Common myeloid progenitor, CD34-positive (primary cell): Measurements from ENCODE around the gene PRKCA.
"Not testable (repeated sequence)": the region's sequence is repeated elsewhere in the genome, so short reads cannot be mapped to it uniquely, and the experiment has no call there.

Experiments
- CTCF ChIA-PET: fragments of 350-600 bp; sonication (Branson Sonifier 250); formaldehyde crosslinking; loops from one replicate; lab custom pipeline; 2021; ENCODE audit warnings: antibody characterized with exemption; lab: Charles Lee
- POLR2A ChIA-PET: fragments of 350-600 bp; sonication (Branson Sonifier 250); formaldehyde crosslinking; loops from one replicate; lab custom pipeline; 2021; ENCODE audit warnings: antibody characterized with exemption; lab: Charles Lee
- DNase-seq, 3 donors: peaks; one replicate each; pipeline versions ENCODE4 v3.0.0 to v3.0.0-alpha.2; 2013
- H3K27ac ChIP-seq, 2 experiments: 1 replicate in 1 of 2; 2 replicates in 1 of 2; pipeline ENCODE4 v1.7.0; 2013; ENCODE audit warnings: inconsistent platforms in 2 of 2, low read length in 2 of 2, mild to moderate bottlenecking in 2 of 2, low read depth in 1 of 2, moderate library complexity in 1 of 2; ENCODE audit not compliant: severe bottlenecking in 2 of 2, insufficient read depth in 1 of 2, poor library complexity in 1 of 2
- H3K27me3 ChIP-seq, 5 experiments: replicated peaks in 2 of 5; 1 replicate in 3 of 5; 2 replicates in 2 of 5; pipeline versions ENCODE4 v1.6.1 to v1.7.0; 2013; ENCODE audit warnings: low read length in 4 of 5, mild to moderate bottlenecking in 2 of 5, moderate library complexity in 2 of 5, inconsistent platforms in 1 of 5; ENCODE audit not compliant: insufficient read depth in 5 of 5, control insufficient read depth in 4 of 5
- H3K36me3 ChIP-seq, 4 experiments: 1 replicate in 2 of 4; 2 replicates in 2 of 4; pipeline versions ENCODE4 v1.6.1 to v1.7.0; 2013; ENCODE audit warnings: low read length in 3 of 4, control low read depth in 1 of 4, mild to moderate bottlenecking in 1 of 4; ENCODE audit not compliant: control insufficient read depth in 4 of 4, insufficient read depth in 4 of 4
- H3K4me1 ChIP-seq, 4 experiments: 1 replicate in 3 of 4; 2 replicates in 1 of 4; pipeline versions ENCODE4 v1.6.1 to v1.7.1; 2013; ENCODE audit warnings: low read length in 3 of 4, mild to moderate bottlenecking in 3 of 4, control low read depth in 1 of 4, inconsistent platforms in 1 of 4, moderate library complexity in 1 of 4; ENCODE audit not compliant: control insufficient read depth in 4 of 4, insufficient read depth in 4 of 4; ENCODE audit errors: control extremely low read depth in 1 of 4
- H3K4me3 ChIP-seq, 7 experiments: 1 replicate in 4 of 7; 2 replicates in 3 of 7; pipeline versions ENCODE4 v1.5.1 to v1.7.0; 2013; ENCODE audit warnings: mild to moderate bottlenecking in 7 of 7, low read length in 6 of 7, moderate library complexity in 6 of 7, inconsistent platforms in 2 of 7, low read depth in 2 of 7, control low read depth in 1 of 7; ENCODE audit not compliant: insufficient read depth in 4 of 7, control insufficient read depth in 1 of 7; ENCODE audit errors: extremely low read depth in 1 of 7
- H3K9me3 ChIP-seq, 5 experiments: 1 replicate in 4 of 5; 2 replicates in 1 of 5; pipeline versions ENCODE4 v1.6.1 to v1.7.1; 2013; ENCODE audit warnings: low read length in 4 of 5, mild to moderate bottlenecking in 2 of 5, inconsistent platforms in 1 of 5, low read depth in 1 of 5, moderate library complexity in 1 of 5; ENCODE audit not compliant: control insufficient read depth in 4 of 5, insufficient read depth in 2 of 5; ENCODE audit errors: control extremely low read depth in 1 of 5
- WGBS: methylation state at CpG from one replicate; pipeline ENCODE4 v1.1.5; 2013; ENCODE audit not compliant: insufficient coverage; 5-methylcytosine and 5-hydroxymethylcytosine counted together

Gene PRKCA

DNA sequence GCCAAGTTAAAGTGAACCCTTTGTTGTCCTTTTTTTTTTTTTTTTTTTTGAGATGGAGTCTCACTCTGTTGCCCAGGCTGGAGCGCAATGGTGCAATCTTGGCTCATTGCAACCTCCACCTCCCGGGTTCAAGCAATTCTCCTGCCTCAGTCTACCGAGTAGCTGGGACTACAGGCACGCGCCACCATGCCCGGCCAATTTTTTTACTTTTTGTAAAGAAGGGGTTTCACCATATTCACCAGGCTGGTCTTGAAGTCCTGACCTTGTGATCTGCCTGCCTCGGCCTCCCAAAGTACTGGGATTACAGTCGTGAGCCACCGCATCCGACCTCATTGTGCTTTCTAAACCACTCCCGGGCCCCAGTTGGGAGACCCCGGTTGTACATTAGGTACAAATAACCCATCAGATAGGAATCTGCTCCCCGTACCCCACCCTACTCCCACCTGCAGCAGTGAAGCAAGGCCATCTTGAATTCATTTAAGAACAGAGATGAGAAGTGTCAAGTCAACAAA is 410.7 kb downstream of the PRKCA start:
- H3K27ac ChIP-seq, DNase-seq, POLR2A ChIA-PET, H3K36me3 ChIP-seq, H3K27me3 ChIP-seq, H3K9me3 ChIP-seq, H3K4me3 ChIP-seq: not testable (repeated sequence)
- H3K4me1 ChIP-seq, result peaks cover 5 to 22% (median 14%) of the 10 kb centered on the region in 4 experiments
- CTCF ChIA-PET, result interaction anchor here (1.1 to 2.3 kb wide), 4 partner anchors 8 to 190 kb away, joined by 3 to 11 read pairs (median 4); no protein-coding TSS in a partner anchor
- WGBS, result 95% methylated on average over 10 of the region's 13 CpGs

DNA sequence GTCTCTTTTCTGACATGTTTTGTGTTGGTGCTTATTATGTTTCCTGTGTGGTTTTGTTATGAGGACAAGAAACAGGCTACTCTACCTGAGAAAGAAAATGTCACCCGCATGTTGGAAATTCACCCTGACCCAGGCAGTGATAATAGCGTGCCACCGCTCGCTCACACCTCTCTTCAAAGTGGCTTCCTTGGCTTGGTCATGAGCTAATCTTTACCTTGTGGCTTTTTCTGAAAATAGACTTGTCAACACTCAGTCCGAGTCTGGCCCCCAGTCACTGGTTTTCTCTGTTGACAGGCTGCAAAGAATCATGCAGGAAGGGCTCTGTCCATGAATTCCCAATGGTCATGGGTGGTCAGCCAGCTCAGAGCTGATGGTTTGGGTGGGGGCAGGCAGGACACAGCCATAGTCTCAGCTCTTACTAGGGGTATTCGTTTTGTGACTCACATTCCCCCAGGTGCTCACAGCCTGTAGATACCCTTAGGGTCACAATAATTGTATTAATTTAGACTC is 411.2 kb downstream of the PRKCA start:
- Histone ChIP-seq H3K4me1 (peaks cover 5 to 22% (median 14%) of the 10 kb centered on the region in 4 experiments), H3K9me3 (no peaks in the 10 kb centered on the region), H3K36me3 (no peaks in the 10 kb centered on the region), H3K27me3 (no peaks in the 10 kb centered on the region), H3K27ac (no peak overlapping the region), H3K4me3 (no peak overlapping the region)
- DNase-seq, result no peak
- WGBS, result 76% methylated on average over 3 of the region's 6 CpGs
- CTCF ChIA-PET, result interaction anchor here (1.1 to 2.3 kb wide), 4 partner anchors 8 to 190 kb away, joined by 3 to 11 read pairs (median 4); no protein-coding TSS in a partner anchor
- POLR2A ChIA-PET, result no interaction called here

GRCh38 chr17:66714046-66715023 is 411.9 kb downstream of the PRKCA start:
- POLR2A ChIA-PET, result no interaction called here
- Histone ChIP-seq H3K27ac (no peak overlapping the region), H3K4me1 (peaks cover 5 to 22% (median 14%) of the 10 kb centered on the region in 4 experiments)

DNA sequence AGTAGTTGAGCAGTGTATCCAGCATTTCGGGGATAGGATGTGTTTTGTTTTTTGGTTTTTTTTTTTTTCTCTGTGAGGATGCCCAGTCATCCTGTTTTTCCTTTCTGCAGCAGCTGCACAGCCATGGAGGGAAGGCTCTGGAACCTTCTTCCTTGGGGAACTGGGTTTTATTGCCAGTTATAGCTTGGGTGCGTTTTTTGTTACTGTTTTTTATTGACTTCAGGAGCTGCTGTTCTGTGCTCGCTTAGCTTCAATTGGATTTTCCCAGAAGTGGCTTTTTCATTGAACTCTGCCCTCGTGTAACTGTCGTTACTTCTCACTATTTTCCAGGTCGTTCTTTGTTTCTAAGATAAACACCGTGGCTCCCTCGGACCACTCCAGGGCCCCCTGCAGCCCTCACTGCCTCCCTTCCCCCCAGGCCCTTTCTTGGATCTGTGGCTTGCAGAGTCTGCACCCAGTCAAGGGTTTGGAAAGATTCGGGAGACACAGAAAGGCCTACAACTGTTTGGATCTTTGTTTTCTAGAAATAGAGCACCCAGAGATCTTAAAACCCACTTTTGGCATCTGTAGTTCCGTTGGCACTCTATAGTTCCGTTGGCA is 412.8 kb downstream of the PRKCA start:
- CTCF ChIA-PET, result interaction anchor here (1.0 to 2.7 kb wide), 6 partner anchors 9 to 190 kb away, joined by 3 to 11 read pairs (median 4); no protein-coding TSS in a partner anchor
- no peaks in the 10 kb centered on the region for H3K36me3 ChIP-seq
- H3K9me3 ChIP-seq, result no peaks in the 10 kb centered on the region
- H3K27me3 ChIP-seq, result peaks cover 0 to 1% (median 0%) of the 10 kb centered on the region in 5 experiments
- no peak overlapping the region for H3K27ac ChIP-seq
- POLR2A ChIA-PET, result no interaction called here
- WGBS, result 86% methylated on average over 8 of the region's 11 CpGs
- no peak overlapping the region for H3K4me3 ChIP-seq
- H3K4me1 ChIP-seq, result peaks cover 5 to 22% (median 14%) of the 10 kb centered on the region in 4 experiments
- no peak for DNase-seq

More at GRCh38 chr17:66714046-66715023, 411.9 kb downstream of the PRKCA start:
- Histone ChIP-seq H3K4me3 (no peak overlapping the region), H3K9me3 (no peaks in the 10 kb centered on the region), H3K36me3 (no peaks in the 10 kb centered on the region), H3K27me3 (no peaks in the 10 kb centered on the region)
- no peak for DNase-seq
- CTCF ChIA-PET, result interaction anchor here (1.0 to 2.3 kb wide), 7 partner anchors 9 to 191 kb away, joined by 3 to 11 read pairs (median 3); no protein-coding TSS in a partner anchor
- WGBS, result 92% methylated on average over 17 of the region's 17 CpGs

DNA sequence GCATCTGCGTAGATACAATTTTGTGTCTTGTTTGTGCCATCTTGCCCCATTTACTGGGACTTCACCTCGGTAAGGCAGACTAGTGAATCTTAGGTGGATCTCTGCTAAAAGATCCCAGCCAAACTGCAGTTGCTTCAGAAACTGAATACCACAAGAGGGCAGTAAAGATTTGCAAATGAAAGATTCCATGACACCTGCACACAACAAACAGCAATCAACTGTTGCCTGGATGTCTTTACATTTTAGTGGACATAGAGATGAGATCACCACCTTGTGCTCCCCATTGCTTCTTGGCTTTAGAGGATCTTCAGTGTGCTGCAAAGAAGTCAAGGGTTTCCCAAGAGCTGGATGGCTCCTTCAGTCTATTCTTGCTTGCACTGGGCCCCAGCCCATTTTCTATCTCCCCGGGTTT is 413.3 kb downstream of the PRKCA start:
- DNase-seq, result peak; percentile 55 to 77 (median 76)
- no peaks in the 10 kb centered on the region for H3K36me3 ChIP-seq
- ChIA-PET POLR2A (no interaction called here), CTCF (interaction anchor here (1.0 to 2.7 kb wide), 3 partner anchors 8 to 187 kb away, joined by 3 to 8 read pairs (median 3); no protein-coding TSS in a partner anchor)
- no peak overlapping the region for H3K27ac ChIP-seq
- no peak overlapping the region for H3K4me3 ChIP-seq
- WGBS, result 65% methylated on average over 3 of the region's 3 CpGs
- H3K4me1 ChIP-seq, result peaks cover 5 to 22% (median 14%) of the 10 kb centered on the region in 4 experiments
- H3K27me3 ChIP-seq, result peaks cover 0 to 1% (median 0%) of the 10 kb centered on the region in 5 experiments
- no peaks in the 10 kb centered on the region for H3K9me3 ChIP-seq

DNA sequence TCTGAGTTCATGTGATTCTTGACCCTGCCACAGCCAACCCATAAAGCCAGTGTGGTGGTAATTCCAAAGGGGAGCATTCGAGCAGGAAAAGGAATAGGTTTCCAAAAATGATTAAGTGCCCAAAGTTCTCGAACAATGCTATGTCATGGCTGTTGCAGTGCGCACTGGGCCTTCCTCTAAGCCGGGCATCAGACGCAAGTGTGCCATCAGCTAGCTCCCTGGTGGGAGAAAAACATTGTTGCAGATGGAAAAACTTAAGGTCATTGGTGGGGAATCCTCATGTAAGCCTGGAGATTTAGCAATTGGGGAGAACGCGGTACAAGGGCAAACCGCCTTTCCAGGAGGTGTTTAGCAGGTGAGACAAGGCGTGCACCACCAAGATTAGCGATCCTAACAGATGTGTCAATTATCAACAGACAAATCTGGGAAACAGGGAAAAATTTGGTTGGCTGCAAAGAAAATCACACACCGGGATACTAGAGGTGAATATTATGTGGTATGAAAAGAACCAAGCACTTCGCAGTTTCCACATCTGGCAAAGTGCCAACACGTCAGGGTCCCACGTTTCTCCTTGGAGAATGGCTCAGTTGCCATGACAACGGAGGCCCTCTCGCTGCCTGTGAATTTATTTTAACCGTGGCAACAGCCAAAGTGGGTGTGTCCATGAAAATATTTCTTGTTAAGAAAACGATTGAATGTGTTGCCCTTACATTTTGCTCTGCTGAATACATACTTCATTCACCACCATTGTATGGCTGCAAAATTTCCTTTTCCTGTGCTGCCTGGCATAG is 414.0 kb downstream of the PRKCA start:
- no peaks in the 10 kb centered on the region for H3K9me3 ChIP-seq
- peaks cover 5 to 17% (median 12%) of the 10 kb centered on the region in 4 experiments for H3K4me1 ChIP-seq
- no peak overlapping the region for H3K27ac ChIP-seq
- peak in 2 of 3 donors; percentile 12 to 13 for DNase-seq
- H3K36me3 ChIP-seq, result no peaks in the 10 kb centered on the region
- CTCF ChIA-PET, result interaction anchor here (1.0 to 2.7 kb wide), 3 partner anchors 11 to 190 kb away, joined by 3 to 8 read pairs (median 3); no protein-coding TSS in a partner anchor
- peaks cover 0 to 1% (median 0%) of the 10 kb centered on the region in 5 experiments for H3K27me3 ChIP-seq
- POLR2A ChIA-PET, result no interaction called here
- no peak overlapping the region for H3K4me3 ChIP-seq
- whole genome bisulfite sequencing, result 91% methylated on average over 16 of the region's 18 CpGs
